IPS-18a (cell line): Measurements from ENCODE around the gene PTPRN2.

Experiments used
- H3K27ac ChIP-seq: one replicate; pipeline ENCODE4 v1.5.1; 2013; ENCODE audit warnings: low read length
- H3K27me3 ChIP-seq: one replicate; pipeline ENCODE4 v1.6.1; 2013; ENCODE audit warnings: mild to moderate bottlenecking, low read length; ENCODE audit not compliant: control insufficient read depth, insufficient read depth
- H3K36me3 ChIP-seq: one replicate; pipeline ENCODE4 v1.6.1; 2013; ENCODE audit warnings: low read depth, low read length; ENCODE audit not compliant: control insufficient read depth
- H3K4me1 ChIP-seq: one replicate; pipeline ENCODE4 v1.6.1; 2013; ENCODE audit warnings: low read depth, low read length; ENCODE audit not compliant: control insufficient read depth
- H3K4me3 ChIP-seq: one replicate; pipeline ENCODE4 v1.5.1; 2013; ENCODE audit warnings: low read length
- H3K9ac ChIP-seq: one replicate; pipeline ENCODE4 v1.6.1; 2013; ENCODE audit warnings: mild to moderate bottlenecking, low read length, moderate library complexity
- H3K9me3 ChIP-seq: one replicate; pipeline ENCODE4 v1.6.1; 2013; ENCODE audit warnings: low read depth, low read length; ENCODE audit not compliant: control insufficient read depth

The PTPRN2 gene

DNA sequence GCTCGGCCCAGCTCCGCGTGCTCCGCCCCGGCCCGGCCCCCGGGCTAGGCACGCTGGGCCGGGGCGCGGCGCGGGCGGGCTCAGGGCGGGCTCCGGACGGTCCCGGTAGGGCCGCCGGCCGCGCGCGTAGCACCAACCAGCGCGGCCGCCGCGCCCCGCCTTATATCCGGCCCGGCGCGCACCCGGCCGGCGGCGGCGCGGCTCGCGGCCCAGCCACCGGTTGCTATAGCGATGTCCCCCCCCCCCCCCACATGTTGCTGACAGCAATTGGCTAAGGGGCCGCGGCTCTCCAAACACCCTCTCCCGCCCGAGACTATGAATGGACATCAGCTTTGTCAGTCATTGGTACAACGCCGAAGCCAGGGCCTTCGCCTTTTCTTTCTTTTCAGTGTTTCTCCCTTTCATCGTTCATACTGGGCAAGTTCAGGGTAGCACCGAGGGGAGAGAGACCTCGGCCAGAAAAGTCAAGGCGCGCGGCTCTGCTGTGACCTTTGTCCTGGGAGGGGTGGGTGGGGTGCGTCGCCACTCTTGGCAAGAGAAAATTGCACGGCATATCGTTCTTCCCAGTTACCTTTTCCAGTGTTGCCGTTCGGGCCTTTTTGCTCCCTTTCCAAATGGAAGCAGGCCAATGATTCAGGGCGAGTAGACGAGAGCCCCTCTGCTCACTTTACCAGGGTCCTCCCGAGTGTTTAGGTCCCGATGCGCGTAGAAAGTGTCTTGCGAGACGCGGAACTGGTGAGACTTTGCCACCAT lies 896.6 kb downstream of the PTPRN2 start:
- no peak overlapping the region for H3K9ac ChIP-seq
- peaks cover 17% of the 10 kb centered on the region for H3K4me1 ChIP-seq
- H3K4me3 ChIP-seq = peak overlapping the region; percentile 56
- no peaks in the 10 kb centered on the region for H3K36me3 ChIP-seq
- H3K27me3 ChIP-seq = peaks cover 96% of the 10 kb centered on the region
- H3K9me3 ChIP-seq = peaks cover 3% of the 10 kb centered on the region
- no peak overlapping the region for H3K27ac ChIP-seq

DNA sequence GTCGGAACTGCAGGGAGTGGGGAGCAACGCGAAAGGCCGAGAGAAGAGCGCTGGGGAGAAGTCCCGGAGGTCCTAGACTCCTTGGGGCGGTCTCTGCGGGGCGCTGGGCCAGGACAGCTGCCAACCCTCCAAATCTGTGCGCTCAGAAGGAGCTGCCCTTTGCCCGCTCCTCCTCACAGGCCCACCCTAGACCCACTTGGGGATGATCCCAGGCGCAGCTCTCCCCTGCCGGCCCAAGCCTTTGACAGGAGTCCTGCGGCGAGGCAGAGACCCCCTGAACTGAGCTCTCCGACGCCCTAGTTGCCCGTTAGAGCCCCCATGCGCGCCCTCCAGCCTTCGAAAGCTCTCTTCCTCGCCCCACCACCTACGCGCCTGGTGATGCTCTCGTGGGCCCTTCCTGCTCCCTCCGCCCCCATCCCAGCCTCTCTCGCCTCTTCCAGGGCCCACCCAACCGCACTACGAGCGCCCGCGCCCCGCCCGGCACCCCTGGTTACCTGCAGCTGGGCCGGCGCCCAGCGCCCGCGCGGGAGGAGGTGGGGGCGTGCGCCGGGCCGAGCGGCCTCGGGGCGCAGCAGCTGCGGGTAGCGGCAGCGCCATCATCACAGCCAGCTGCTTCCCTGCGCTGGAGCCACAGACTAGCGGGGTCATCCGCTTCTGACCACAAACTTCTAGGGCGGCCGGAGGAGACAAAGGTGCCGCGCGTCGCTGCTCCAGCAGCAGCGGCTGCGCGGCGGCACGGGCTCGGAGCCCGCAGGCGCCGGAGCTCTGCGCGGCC lies 897.4 kb downstream of the PTPRN2 start:
- Histone ChIP-seq H3K9ac (no peak overlapping the region), H3K9me3 (no peaks in the 10 kb centered on the region), H3K4me3 (peak overlapping the region; percentile 57), H3K27ac (no peak overlapping the region), H3K4me1 (peaks cover 17% of the 10 kb centered on the region), H3K36me3 (no peaks in the 10 kb centered on the region), H3K27me3 (peaks cover 97% of the 10 kb centered on the region)

DNA sequence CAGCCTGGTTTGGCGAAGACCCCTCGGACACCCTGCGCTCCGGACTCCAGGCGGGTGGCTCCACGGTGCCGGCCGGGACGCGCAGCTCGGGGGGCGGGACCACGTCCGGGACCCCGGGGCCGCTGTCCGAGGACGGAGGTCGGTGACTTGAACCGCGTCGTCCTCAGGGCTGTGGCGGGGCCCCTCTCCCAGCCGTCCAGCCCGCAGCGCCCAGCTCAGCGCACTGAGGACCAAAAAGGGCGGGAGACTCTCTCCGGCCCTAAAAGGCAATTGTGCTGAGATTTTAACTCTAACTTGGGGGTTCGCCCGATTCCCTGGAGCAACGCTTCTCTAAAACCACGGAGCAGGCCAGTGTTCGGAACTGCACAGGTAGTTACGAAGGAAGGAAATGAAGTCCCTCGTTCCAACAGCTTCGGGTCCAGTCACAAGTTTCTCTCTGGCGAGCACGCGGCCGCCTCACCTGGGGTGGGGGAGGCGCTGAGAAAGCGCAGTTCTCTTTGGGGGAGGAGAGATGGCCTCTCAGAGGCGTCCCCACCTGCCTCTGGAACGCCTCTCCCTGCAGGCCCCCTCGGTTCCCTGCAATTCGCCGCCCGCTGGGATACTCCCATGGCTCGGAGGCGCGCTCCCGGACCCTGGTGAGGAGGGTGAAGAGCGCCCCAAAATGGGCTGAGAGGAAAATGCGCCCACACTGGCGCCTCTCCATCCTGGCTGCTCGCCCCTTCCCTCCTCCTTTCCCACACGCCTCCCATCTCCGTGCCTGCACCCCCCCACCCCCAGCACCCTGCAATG lies 898.2 kb downstream of the PTPRN2 start:
- no peaks in the 10 kb centered on the region for H3K36me3 ChIP-seq
- H3K4me3 ChIP-seq = peak overlapping the region; percentile 57
- H3K9ac ChIP-seq = no peak overlapping the region
- H3K4me1 ChIP-seq = peaks cover 17% of the 10 kb centered on the region
- H3K27ac ChIP-seq = no peak overlapping the region
- H3K27me3 ChIP-seq = peaks cover 97% of the 10 kb centered on the region
- H3K9me3 ChIP-seq = no peaks in the 10 kb centered on the region

DNA sequence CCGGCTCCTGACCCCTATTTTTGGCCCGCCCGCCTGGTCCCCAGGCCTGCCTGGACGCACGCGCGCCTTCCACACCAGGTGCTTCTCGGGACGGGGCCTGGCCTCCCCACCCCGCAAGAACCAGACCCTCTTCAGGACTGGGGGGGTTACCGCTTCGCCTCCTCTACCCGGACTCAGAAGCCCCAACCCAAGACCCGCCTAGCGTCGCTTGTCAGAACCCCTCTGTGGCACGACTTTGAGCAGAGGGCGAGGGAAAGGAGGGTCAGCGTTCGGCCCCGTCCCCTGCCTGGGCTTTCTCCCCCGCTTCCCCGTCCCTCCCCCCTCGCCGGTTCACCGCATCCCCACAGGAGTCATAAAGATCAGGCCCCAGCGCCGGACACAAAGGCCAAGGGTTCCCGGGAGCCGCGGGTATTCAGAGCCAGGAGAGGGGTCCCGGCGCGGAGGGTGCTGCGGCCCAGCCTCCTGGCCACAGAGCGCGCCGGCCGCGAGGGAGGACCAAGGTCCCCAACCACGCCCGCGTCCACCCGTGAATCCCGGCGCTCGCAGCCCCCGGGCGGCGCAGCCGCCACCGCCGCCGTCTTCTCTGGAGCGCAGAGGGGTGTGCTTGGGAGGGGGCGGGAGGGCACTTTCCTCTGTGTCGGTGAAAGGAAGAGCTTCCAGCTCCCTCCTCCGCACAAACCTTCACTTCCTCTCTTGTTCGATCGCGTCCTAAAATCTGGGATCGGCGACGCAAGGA lies 898.9 kb downstream of the PTPRN2 start:
- Histone ChIP-seq H3K9me3 (no peaks in the 10 kb centered on the region), H3K4me3 (peak overlapping the region; percentile 57)

DNA sequence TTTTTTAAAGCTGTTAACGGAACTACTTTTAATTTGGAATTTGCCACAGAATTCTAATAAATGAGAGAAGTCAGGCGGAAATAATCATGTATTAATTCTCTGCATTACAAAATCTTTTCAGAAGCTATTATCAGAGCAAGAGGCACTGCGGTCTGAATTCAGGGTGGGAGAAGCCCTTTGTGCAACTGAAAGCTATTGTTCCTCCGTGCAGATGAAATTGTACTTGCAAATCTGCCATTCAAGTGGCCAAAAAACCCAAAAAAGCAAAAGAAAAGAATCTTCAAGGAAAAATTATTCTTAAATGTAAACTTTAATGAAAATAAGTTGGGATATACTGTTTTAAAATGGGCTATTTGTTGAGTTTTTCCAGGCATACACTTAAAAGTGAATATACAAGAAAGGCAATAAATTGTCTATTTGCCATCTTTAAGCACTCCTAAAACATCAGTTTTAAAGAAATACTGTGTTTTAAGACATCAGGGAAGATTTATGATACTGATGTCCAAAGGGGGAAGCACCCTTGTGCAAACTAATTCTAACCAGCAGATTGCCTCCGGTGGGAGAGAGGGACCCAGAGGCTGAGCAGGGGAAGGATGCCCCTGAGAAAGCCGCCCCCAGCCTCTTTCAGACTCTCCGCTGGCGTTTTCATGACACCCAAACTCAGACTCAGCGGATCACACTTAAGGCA lies 899.6 kb downstream of the PTPRN2 start:
- Histone ChIP-seq H3K27me3 (peaks cover 94% of the 10 kb centered on the region), H3K4me3 (peak overlapping the region; percentile 57)

More for the DNA sequence above, 898.9 kb downstream of the PTPRN2 start:
- Histone ChIP-seq H3K4me1 (peaks cover 15% of the 10 kb centered on the region), H3K36me3 (no peaks in the 10 kb centered on the region), H3K27ac (no peak overlapping the region), H3K9ac (no peak overlapping the region), H3K27me3 (peaks cover 94% of the 10 kb centered on the region)

DNA sequence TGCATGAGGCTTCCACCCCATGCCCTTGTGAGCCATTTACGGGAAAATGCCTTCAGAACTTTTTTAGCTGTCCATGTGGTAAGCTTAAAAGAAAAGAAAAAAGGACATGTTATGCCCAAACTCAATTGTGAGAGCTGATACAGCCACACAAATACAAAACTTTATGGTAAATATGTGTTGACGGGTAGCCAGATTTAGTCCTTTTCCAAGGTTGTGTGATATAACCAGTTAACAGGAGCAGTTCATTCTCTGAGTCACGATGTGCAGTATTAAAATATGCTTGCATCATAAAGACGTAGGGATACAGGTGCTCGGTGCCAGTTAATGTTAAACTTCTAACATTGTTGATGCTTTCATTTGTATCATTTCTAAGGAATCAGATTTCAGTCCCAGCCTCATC lies 900.5 kb downstream of the PTPRN2 start:
- H3K36me3 ChIP-seq = no peaks in the 10 kb centered on the region
- peaks cover 94% of the 10 kb centered on the region for H3K27me3 ChIP-seq
- H3K9me3 ChIP-seq = no peaks in the 10 kb centered on the region
- no peak overlapping the region for H3K27ac ChIP-seq
- no peak overlapping the region for H3K9ac ChIP-seq
- H3K4me1 ChIP-seq = peaks cover 23% of the 10 kb centered on the region
- H3K4me3 ChIP-seq = no peak overlapping the region

More for the DNA sequence above, 899.6 kb downstream of the PTPRN2 start:
- Histone ChIP-seq H3K36me3 (no peaks in the 10 kb centered on the region), H3K9me3 (no peaks in the 10 kb centered on the region), H3K4me1 (peaks cover 22% of the 10 kb centered on the region), H3K27ac (no peak overlapping the region), H3K9ac (no peak overlapping the region)

DNA sequence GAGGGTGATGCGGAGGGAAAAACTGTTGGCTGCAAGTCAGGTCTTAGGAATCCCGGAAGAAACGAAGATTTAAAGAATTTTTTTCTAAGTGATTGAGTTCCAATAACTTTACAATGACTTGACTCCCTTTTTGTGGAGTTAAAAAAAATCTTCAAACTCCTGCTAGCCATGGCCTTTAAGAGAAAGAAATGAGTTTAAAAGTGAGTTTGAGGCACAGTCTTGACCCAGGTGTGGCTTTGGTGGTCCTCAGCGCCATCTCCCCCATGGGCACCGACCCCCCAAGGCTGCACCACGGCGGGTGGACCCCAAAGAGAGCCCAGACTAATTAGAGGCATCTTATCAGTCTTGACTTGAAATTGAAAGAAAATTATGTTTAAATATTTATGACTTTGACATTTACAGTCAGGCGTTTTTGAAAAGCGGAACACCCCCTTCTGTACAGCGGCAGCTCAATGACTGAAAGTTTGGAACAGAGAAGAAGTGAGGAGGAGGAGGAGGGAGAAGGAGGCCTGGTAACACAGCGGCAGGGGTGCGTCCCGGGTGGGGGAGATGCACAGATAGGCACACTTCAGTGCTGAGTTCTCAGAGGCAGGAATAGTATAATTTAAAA lies 901.2 kb downstream of the PTPRN2 start:
- Histone ChIP-seq H3K4me3 (peak overlapping the region; percentile 9), H3K36me3 (no peaks in the 10 kb centered on the region), H3K4me1 (peaks cover 29% of the 10 kb centered on the region), H3K9me3 (no peaks in the 10 kb centered on the region), H3K27me3 (peaks cover 94% of the 10 kb centered on the region), H3K27ac (no peak overlapping the region), H3K9ac (no peak overlapping the region)

DNA sequence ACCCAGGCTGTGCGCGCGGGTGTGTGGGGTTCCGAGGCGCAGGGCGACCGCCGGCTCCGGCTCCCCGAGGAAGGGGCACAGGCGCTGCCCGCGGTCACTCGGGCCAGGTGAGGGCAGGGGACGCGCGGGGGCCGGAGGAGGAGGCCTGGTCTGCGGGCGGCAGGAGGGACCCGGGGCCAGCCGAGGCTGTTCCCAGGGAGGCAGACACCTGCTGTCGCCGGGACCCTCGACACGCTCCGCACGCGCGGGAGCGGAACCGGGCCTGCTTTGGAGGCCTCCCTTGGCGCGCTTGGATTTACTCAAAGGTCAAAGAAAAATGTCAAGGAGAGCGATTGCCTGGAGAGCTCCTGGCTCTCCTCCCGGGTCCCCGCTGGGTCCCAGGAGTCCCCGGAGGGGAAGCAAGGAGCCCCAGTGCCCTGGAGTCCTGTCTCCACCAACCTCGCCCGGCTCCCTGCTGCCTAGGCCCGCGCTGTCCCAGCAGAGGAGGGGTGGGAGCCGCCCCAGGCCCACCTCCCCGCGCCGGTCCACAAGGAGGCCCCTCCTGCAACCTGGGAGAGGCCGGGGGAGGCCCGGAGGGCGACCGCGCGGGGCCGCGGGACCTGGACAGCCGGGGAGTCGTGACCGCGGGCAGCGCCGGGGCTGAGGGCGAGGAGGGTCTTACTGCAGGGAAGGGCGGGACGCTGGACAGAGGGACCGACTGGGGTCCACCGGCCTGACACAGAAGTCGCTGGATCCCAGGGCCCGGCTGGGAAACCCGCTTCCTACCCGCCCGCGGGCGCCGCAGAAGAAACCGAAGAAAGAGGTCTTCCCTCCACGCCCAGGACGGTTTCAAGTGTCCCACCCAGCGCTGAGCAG lies 902.0 kb downstream of the PTPRN2 start:
- Histone ChIP-seq H3K4me1 (peaks cover 31% of the 10 kb centered on the region), H3K36me3 (no peaks in the 10 kb centered on the region), H3K9ac (no peak overlapping the region), H3K9me3 (no peaks in the 10 kb centered on the region), H3K27me3 (peaks cover 97% of the 10 kb centered on the region), H3K27ac (no peak overlapping the region), H3K4me3 (peak overlapping the region; percentile 9)

DNA sequence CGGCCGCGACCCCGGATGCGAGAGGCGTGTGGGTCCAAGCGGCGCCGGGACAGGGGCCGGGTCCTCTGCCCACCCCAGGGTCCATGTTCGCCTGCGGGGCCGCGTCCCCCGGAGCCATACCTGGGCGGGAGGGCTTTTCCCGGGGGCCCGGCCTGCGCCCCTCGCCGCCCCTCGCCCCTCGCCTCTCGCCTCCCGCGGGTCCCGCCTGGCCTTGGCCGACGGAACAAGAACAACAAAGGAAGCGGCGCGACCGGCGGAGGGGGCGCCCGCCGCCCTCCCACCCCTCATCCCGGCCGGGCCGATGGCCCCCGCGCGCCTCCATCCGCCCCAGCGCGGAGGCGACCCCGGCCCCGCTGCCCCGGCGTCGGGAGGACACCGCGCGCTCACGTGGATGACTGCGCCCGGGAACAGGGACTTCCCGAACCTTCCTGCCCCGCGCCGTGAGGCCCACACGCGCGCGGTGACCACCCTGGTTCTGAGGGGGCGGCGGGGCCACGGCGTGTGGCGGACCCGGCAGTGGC lies 902.7 kb downstream of the PTPRN2 start:
- no peak overlapping the region for H3K9ac ChIP-seq
- peaks cover 97% of the 10 kb centered on the region for H3K27me3 ChIP-seq
- peaks cover 31% of the 10 kb centered on the region for H3K4me1 ChIP-seq
- H3K9me3 ChIP-seq = no peaks in the 10 kb centered on the region
- no peaks in the 10 kb centered on the region for H3K36me3 ChIP-seq
- no peak overlapping the region for H3K4me3 ChIP-seq
- no peak overlapping the region for H3K27ac ChIP-seq
